IMR-90 (cell line): ENCODE results near the gene TSPAN1. TPM values are rescaled to one million over a fixed set of nuclear protein-coding genes. Genes with fewer than 3 reads are reported as not detected.

Source experiments
- ATAC-seq: fragments of 200-7000 bp; cut with Tn5 transposase; 2 replicates; pipeline ENCODE4 v1.9.1; 2020; ENCODE audit warnings: low read depth, mild to moderate bottlenecking, moderate library complexity
- BruUV-seq: library from RNA; stranded (reverse); fragments of 400-500 nt; replicated peaks from 2 replicates; lab custom pipeline; 2021; lab: Mats Ljungman, UMichigan
- CTCF ChIA-PET: fragments of 300-600 bp; formaldehyde crosslinking; extraction: SDS; loops from one replicate; lab custom pipeline; 2021; ENCODE audit warnings: antibody characterized with exemption; lab: Yijun Ruan, JAX
- POLR2A ChIA-PET: fragments of 300-600 bp; sonication (Branson Sonifier 250); formaldehyde crosslinking; loops from one replicate; lab custom pipeline; 2022; ENCODE audit warnings: antibody characterized with exemption; ENCODE audit not compliant: unreplicated experiment; lab: Charles Lee
- DNase-seq: peaks from one replicate; pipeline ENCODE4 v3.0.0; 2013
- H2AFZ ChIP-seq: replicated peaks from 2 replicates; pipeline ENCODE3; 2013; ENCODE audit warnings: low read length, mild to moderate bottlenecking; ENCODE audit not compliant: poor library complexity
- H2AK5ac ChIP-seq: 2 replicates; pipeline ENCODE4 v1.6.1; 2013; ENCODE audit warnings: low read depth, low read length, inconsistent platforms
- H2AK9ac ChIP-seq: replicated peaks from 2 replicates; pipeline ENCODE3; 2013; ENCODE audit warnings: mild to moderate bottlenecking, low read depth, low read length, moderate library complexity; ENCODE audit not compliant: poor library complexity
- H2BK120ac ChIP-seq: 2 replicates; pipeline ENCODE4 v1.6.1; 2013; ENCODE audit warnings: low read depth, low read length, inconsistent platforms
- H2BK15ac ChIP-seq: 3 replicates; pipeline ENCODE4 v1.6.1; 2013; ENCODE audit warnings: low read depth, low read length, inconsistent platforms
- H2BK20ac ChIP-seq: 2 replicates; pipeline ENCODE4 v1.6.1; 2013; ENCODE audit warnings: low read depth, mild to moderate bottlenecking, inconsistent platforms, low read length, moderate library complexity
- H2BK5ac ChIP-seq: 2 replicates; pipeline ENCODE4 v1.6.1; 2013; ENCODE audit warnings: mild to moderate bottlenecking, low read depth, low read length, inconsistent platforms; ENCODE audit not compliant: poor library complexity, severe bottlenecking
- H3K14ac ChIP-seq: replicated peaks from 2 replicates; pipeline ENCODE4 v1.6.1; 2013; ENCODE audit warnings: low read depth, low read length, inconsistent platforms
- H3K18ac ChIP-seq: 2 replicates; pipeline ENCODE4 v1.6.1; 2013; ENCODE audit warnings: low read depth, low read length, control low read depth
- H3K23ac ChIP-seq: 2 replicates; pipeline ENCODE4 v1.6.1; 2013; ENCODE audit warnings: low read depth, low read length, inconsistent platforms
- H3K27ac ChIP-seq: 2 replicates; pipeline ENCODE4 v1.5.1; 2013; ENCODE audit warnings: mild to moderate bottlenecking, control low read depth, low read length; ENCODE audit not compliant: insufficient read depth
- H3K27me3 ChIP-seq: 2 replicates; pipeline ENCODE4 v1.6.1; 2013; ENCODE audit warnings: low read length; ENCODE audit not compliant: control insufficient read depth, insufficient read depth
- H3K36me3 ChIP-seq: 2 replicates; pipeline ENCODE4 v1.6.1; 2013; ENCODE audit warnings: low read length, mixed read lengths; ENCODE audit not compliant: control insufficient read depth, insufficient read depth
- H3K4ac ChIP-seq: 2 replicates; pipeline ENCODE4 v1.6.1; 2013; ENCODE audit warnings: low read depth, low read length, inconsistent platforms
- H3K4me1 ChIP-seq: 2 replicates; pipeline ENCODE4 v1.6.1; 2013; ENCODE audit warnings: low read length, mixed read lengths; ENCODE audit not compliant: control insufficient read depth, insufficient read depth
- H3K4me2 ChIP-seq: 2 replicates; pipeline ENCODE4 v1.6.1; 2013; ENCODE audit warnings: low read depth, mild to moderate bottlenecking, control low read depth, low read length, moderate library complexity
- H3K4me3 ChIP-seq: 2 replicates; pipeline ENCODE4 v1.5.1; 2013; ENCODE audit warnings: low read depth, mild to moderate bottlenecking, control low read depth, low read length, moderate library complexity; ENCODE audit not compliant: insufficient read depth
- H3K56ac ChIP-seq: 2 replicates; pipeline ENCODE4 v1.6.1; 2013; ENCODE audit warnings: low read length, inconsistent platforms; ENCODE audit not compliant: insufficient read depth; ENCODE audit errors: extremely low read depth
- H3K79me1 ChIP-seq, 2 experiments: 2 replicates each; pipeline ENCODE4 v1.6.1; 2013; ENCODE audit warnings: low read length in 2 of 2, inconsistent platforms in 1 of 2, low read depth in 1 of 2
- H3K9ac ChIP-seq: 2 replicates; pipeline ENCODE4 v1.6.1; 2013; ENCODE audit warnings: low read depth, low read length, control low read depth
- H3K9me1 ChIP-seq: 2 replicates; pipeline ENCODE4 v1.6.1; 2013; ENCODE audit warnings: low read length, inconsistent platforms; ENCODE audit not compliant: insufficient read depth
- H3K9me3 ChIP-seq: 2 replicates; pipeline ENCODE4 v1.6.1; 2013; ENCODE audit warnings: low read length; ENCODE audit not compliant: control insufficient read depth, insufficient read depth
- H4K20me1 ChIP-seq: 2 replicates; pipeline ENCODE4 v1.6.1; 2013; ENCODE audit warnings: low read length, inconsistent platforms; ENCODE audit not compliant: insufficient read depth
- H4K5ac ChIP-seq: 2 replicates; pipeline ENCODE4 v1.6.1; 2013; ENCODE audit warnings: mild to moderate bottlenecking, low read depth, low read length, control low read depth
- H4K8ac ChIP-seq, 2 experiments: 2 replicates each; pipeline ENCODE4 v1.6.1; 2013; ENCODE audit warnings: low read depth in 2 of 2, low read length in 2 of 2, control low read depth in 1 of 2, inconsistent platforms in 1 of 2
- H4K91ac ChIP-seq: 2 replicates; pipeline ENCODE4 v1.6.1; 2013; ENCODE audit warnings: low read depth, low read length, inconsistent platforms; ENCODE audit not compliant: insufficient read depth
- CEBPB ChIP-seq: IDR thresholded peaks from 2 replicates; pipeline ENCODE4 v1.6.1; 2012; ENCODE audit warnings: low read depth, low read length, improper control_type of control experiment
- ELK1 ChIP-seq: fragments of 150-350 bp; IDR thresholded peaks from 2 replicates; pipeline ENCODE4 v1.6.1; 2016; ENCODE audit warnings: low read depth, mild to moderate bottlenecking, low read length, moderate library complexity, borderline replicate concordance
- MAFK ChIP-seq: IDR thresholded peaks from 2 replicates; pipeline ENCODE4 v1.6.1; 2012; ENCODE audit warnings: low read depth, low read length, improper control_type of control experiment
- MAZ ChIP-seq: IDR thresholded peaks from 2 replicates; pipeline ENCODE4 v1.6.1; 2012; ENCODE audit warnings: low read depth, mild to moderate bottlenecking, low read length, improper control_type of control experiment, moderate library complexity, borderline replicate concordance
- RAD21 ChIP-seq: IDR thresholded peaks from 2 replicates; pipeline ENCODE4 v1.6.1; 2012; ENCODE audit warnings: low read length, improper control_type of control experiment
- RFX5 ChIP-seq: IDR thresholded peaks from 2 replicates; pipeline ENCODE4 v1.8.0; 2012; ENCODE audit warnings: low read depth, mild to moderate bottlenecking, low read length, moderate library complexity
- SMC3 ChIP-seq: fragments of 150-350 bp; IDR thresholded peaks from 2 replicates; pipeline ENCODE4 v1.6.1; 2016; ENCODE audit warnings: low read depth, mild to moderate bottlenecking, antibody characterized with exemption, low read length, moderate library complexity
- USF2 ChIP-seq: fragments of 150-350 bp; IDR thresholded peaks from 2 replicates; pipeline ENCODE4 v1.6.1; 2017; ENCODE audit warnings: mild to moderate bottlenecking, antibody characterized with exemption, low read length, low read depth
- WGBS, 2 experiments: methylation state at CpG; one replicate each; pipeline versions ENCODE4 v1.1.5 to v1.1.7; 2013; ENCODE audit warnings: missing lambda C conversion rate in 2 of 2; ENCODE audit not compliant: insufficient read length in 1 of 2; ENCODE audit errors: extremely low coverage in 2 of 2; 5-methylcytosine and 5-hydroxymethylcytosine counted together
- dilution Hi-C: fragments of 300-500 bp; cut with HindIII; formaldehyde crosslinking; loops from one replicate; pipeline ENCODE4 v1.14.3; 2018; ENCODE audit warnings: low sequenced_read_pairs; ENCODE audit not compliant: unreplicated experiment
- in situ Hi-C: fragments of 300-500 bp; cut with MboI; formaldehyde crosslinking; loops from 3 replicates; pipeline ENCODE4 v1.14.3; 2019; ENCODE audit warnings: low sequenced_read_pairs, inconsistent platforms, mixed read lengths
- intact Hi-C: fragments of 100-400 bp; cut with micrococcal nuclease; formaldehyde crosslinking; loops from 2 replicates; pipeline ENCODE4 v1.10.0; 2022
- polyA plus RNA-seq, 3 experiments: library from polyadenylated mRNA; depleted of rRNA; stranded (reverse); fragments of >200 nt; gene quantifications; 2 replicates each; pipeline ENCODE4 v1.2.3, GENCODE V29; 2012; ENCODE audit warnings: low replicate concordance in 1 of 3
- total RNA-seq: library from RNA; depleted of rRNA; stranded (reverse); fragments of >200 nt; gene quantifications from 2 replicates; pipeline ENCODE4 v1.2.3, GENCODE V29; 2012

Gene TSPAN1
- total and polyA plus RNA-seq, 2 of the 4 experiments (the other 2 are of a cell fraction), result 0.18 to 0.82 TPM

GRCh38 chr1:46137916-46138315, 37.0 kb upstream of the TSPAN1 start:
- H2BK120ac ChIP-seq, result peak overlapping the region; percentile 97

More at GRCh38 chr1:46137916-46138315, 37.0 kb upstream of the TSPAN1 start:
- no CpG with 5 or more reads among the region's 3 CpGs for WGBS, 2 experiments
- Histone ChIP-seq H3K56ac (peak overlapping the region; percentile 92), H3K4ac (peak overlapping the region; percentile 84), H2AFZ (peak overlapping the region; percentile 84), H3K4me2 (peak overlapping the region; percentile 84), H3K9me1 (0 out of 2 replicates have a peak, but pooled peaks cover 4% of the 10 kb centered on the region), H3K9ac (peak overlapping the region; percentile 74), H2BK5ac (peak overlapping the region; percentile 76), H4K20me1 (no peaks in the 10 kb centered on the region), H2AK9ac (no peak overlapping the region), H2AK5ac (no peak overlapping the region), H4K5ac (peak overlapping the region; percentile 77), H3K18ac (peak overlapping the region; percentile 87), H3K23ac (peak overlapping the region; percentile 69; the same call in 1 of the 2 replicates), H3K4me3 (peak overlapping the region; percentile 40), H3K14ac (peak overlapping the region; percentile 92), H4K91ac (no peak overlapping the region; the same call in 1 of the 2 replicates), H2BK20ac (peak overlapping the region; percentile 70; the same call in 1 of the 2 replicates), H3K79me1 (peaks cover 0 to 6% of the 10 kb centered on the region in 2 experiments; a peak in 1 of 4 replicates), H3K9me3 (no peaks in the 10 kb centered on the region), H3K4me1 (peaks cover 8% of the 10 kb centered on the region), H3K27ac (peak overlapping the region; percentile 94), H2BK15ac (peak overlapping the region; percentile 81; the same call in 2 of the 3 replicates), H3K27me3 (no peaks in the 10 kb centered on the region), H3K36me3 (no peaks in the 10 kb centered on the region), H4K8ac (peak overlapping the region; percentile 85 to 86)
- no TSS peak for BruUV-seq
- intact Hi-C loops (no loop called here), in situ Hi-C loops (no loop called here), dilution Hi-C loops (no loop called here)
- peak; percentile 71 for ATAC-seq
- TF ChIP-seq SMC3, result no peak
- TF ChIP-seq CEBPB, result no peak
- no peak for TF ChIP-seq MAZ
- no peak for TF ChIP-seq MAFK
- TF ChIP-seq RAD21, result no peak
- TF ChIP-seq ELK1, result no peak
- no peak for TF ChIP-seq RFX5
- no peak for TF ChIP-seq USF2
- DNase-seq, result peak; percentile 76
- POLR2A ChIA-PET, result interaction anchor here (0.6 kb wide), 1 partner anchor 12 kb away, joined by 10 read pairs; no protein-coding TSS in a partner anchor
- CTCF ChIA-PET, result no interaction called here
